AML-193 (cell line): Measurements from ENCODE around the gene CXCL1.

ENCODE experiments used
- DNase-seq, 2 experiments: peaks; one replicate each; lab custom pipeline; 2025; lab: John Stamatoyannopoulos, UW

The CXCL1 gene

DNA sequence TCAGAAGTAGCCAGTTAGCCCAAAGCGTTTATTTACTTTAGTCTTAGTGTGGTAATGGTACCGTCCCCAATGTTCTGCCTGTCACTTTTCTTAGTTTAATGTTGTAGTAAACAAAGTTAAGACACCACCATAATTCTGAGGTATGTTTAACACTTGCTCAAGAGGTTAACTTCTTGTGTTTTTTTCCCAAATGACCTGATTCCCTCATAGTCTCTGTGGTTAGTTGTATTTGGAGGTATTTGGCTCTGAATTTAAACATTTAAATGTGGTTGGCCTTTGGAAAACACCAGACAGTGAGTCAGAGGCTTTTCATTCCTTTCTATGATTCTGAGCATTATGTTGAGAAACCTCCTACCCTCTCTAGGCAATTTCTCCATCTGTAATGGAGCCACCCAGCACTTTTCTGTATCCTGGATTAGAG is 47.9 kb downstream of the CXCL1 start:
- DNase-seq = no peak

- DNase-seq = no peak
Measured at GRCh38 chr4:73918058-73918457, 48.9 kb downstream of the CXCL1 start.

- no peak for DNase-seq
Measured at GRCh38 chr4:73919691-73920090, 50.5 kb downstream of the CXCL1 start.
